HepG2 (cell line): ENCODE data around the gene BRINP1. TPM values are rescaled to one million over a fixed set of nuclear protein-coding genes. Genes with fewer than 3 reads are reported as not detected.

ENCODE experiments used
- AHDC1 ChIP-seq: sonication (generic); formaldehyde crosslinking; IDR thresholded peaks from 2 replicates; pipeline ENCODE4 v1.5.1; 2020; ENCODE audit warnings: mild to moderate bottlenecking, missing genetic modification reagents, borderline replicate concordance
- FIP1L1 ChIP-seq: fragments of 200-400 bp; formaldehyde crosslinking; IDR thresholded peaks from 2 replicates; pipeline ENCODE4 v1.6.1; 2018; ENCODE audit warnings: low read depth, mild to moderate bottlenecking, low read length, moderate library complexity, borderline replicate concordance; ENCODE audit not compliant: insufficient read depth
- FOXO4 ChIP-seq: sonication (generic); formaldehyde crosslinking; conservative IDR thresholded peaks from 2 replicates; pipeline ENCODE4 v1.8.1; 2023; ENCODE audit warnings: missing genetic modification reagents
- GPBP1L1 ChIP-seq: sonication (generic); formaldehyde crosslinking; IDR thresholded peaks from 2 replicates; pipeline ENCODE4 v1.5.0; 2020; ENCODE audit warnings: mild to moderate bottlenecking, missing genetic modification reagents
- PAWR ChIP-seq: sonication (generic); formaldehyde crosslinking; IDR thresholded peaks from 2 replicates; pipeline ENCODE4 v1.4.0; 2020; ENCODE audit warnings: missing genetic modification reagents, mild to moderate bottlenecking, borderline replicate concordance
- ZNF205 ChIP-seq: IDR thresholded peaks from 2 replicates; pipeline ENCODE4 v1.6.1; 2018; ENCODE audit warnings: missing biosample characterization, missing genetic modification reagents
- ZNF577 ChIP-seq: sonication (generic); formaldehyde crosslinking; IDR thresholded peaks from 2 replicates; pipeline ENCODE4 v1.4.0; 2020; ENCODE audit warnings: mild to moderate bottlenecking, low read depth, missing genetic modification reagents, borderline replicate concordance
- ZNF691 ChIP-seq: sonication (generic); formaldehyde crosslinking; IDR thresholded peaks from 2 replicates; pipeline ENCODE4 v1.4.0; 2020; ENCODE audit warnings: missing genetic modification reagents, low read depth, mild to moderate bottlenecking, borderline replicate concordance
- polyA plus RNA-seq, 8 experiments: library from polyadenylated mRNA; depleted of rRNA in 3 of 8; stranded (reverse) in 7 of 8; unstranded in 1 of 8; fragments of >200 nt; fragmentation: Illumina TruSeq in 4 of 8; extraction: Trizol in 4 of 8; gene quantifications; 2 replicates each; pipeline versions ENCODE4 v1.2.1 to v1.2.3, GENCODE V29; 2011 to 2016; ENCODE audit warnings: low read depth in 4 of 8, missing spikeins in 1 of 8, mixed read lengths in 1 of 8; ENCODE audit not compliant: insufficient read depth in 1 of 8
- total RNA-seq, 5 experiments: library from RNA; depleted of rRNA; stranded (reverse); fragments of >200 nt; fragmentation: Illumina TruSeq; extraction: Trizol; gene quantifications; 2 replicates each; pipeline ENCODE4 v1.2.3, GENCODE V29; 2016; ENCODE audit warnings: low read depth in 1 of 5

Gene BRINP1
- total and polyA plus RNA-seq, 2 of the 13 experiments (the other 11 are each of a cell fraction or from before 2014, with no cell fraction given): not detected

- TF ChIP-seq FOXO4 (CRISPR knock-in tag) (no peak), ZNF691 (CRISPR knock-in tag) (no peak), GPBP1L1 (CRISPR knock-in tag) (no peak), ZNF577 (CRISPR knock-in tag) (no peak), AHDC1 (CRISPR knock-in tag) (no peak), ZNF205 (no peak), PAWR (CRISPR knock-in tag) (no peak), FIP1L1 (no peak)
These were observed 2.1 kb downstream of the BRINP1 start (continued) for GRCh38 chr9:119366909-119367682.
